Peyer's patch (tissue), 4 donors: ENCODE results near the gene SHISA6.

Experiments used
- CTCF ChIP-seq, 6 experiments: fragments of 450-650 bp in 4 of 6; fragments of 200-600 bp in 2 of 6; sonication (generic) in 1 of 6; IDR thresholded peaks; one replicate each; pipeline ENCODE4 v1.5.1; 2017 to 2019; ENCODE audit warnings: antibody characterized with exemption in 6 of 6, mild to moderate bottlenecking in 3 of 6, moderate library complexity in 1 of 6
- POLR2A ChIP-seq, 2 donors: fragments of 450-650 bp; IDR thresholded peaks; one replicate each; pipeline ENCODE4 v1.5.1; 2017; ENCODE audit warnings: antibody characterized with exemption in 2 of 2, mild to moderate bottlenecking in 2 of 2, moderate library complexity in 2 of 2

- TF ChIP-seq CTCF (IDR thresholded peaks at IDR 0.05): no peak
- TF ChIP-seq POLR2A (IDR thresholded peaks at IDR 0.05): no peak
These were observed 4.2 kb downstream of the SHISA6 start for GRCh38 chr17:11245187-11245586.
